ENCODE data around the gene CDCP2.

Gene CDCP2

DNA sequence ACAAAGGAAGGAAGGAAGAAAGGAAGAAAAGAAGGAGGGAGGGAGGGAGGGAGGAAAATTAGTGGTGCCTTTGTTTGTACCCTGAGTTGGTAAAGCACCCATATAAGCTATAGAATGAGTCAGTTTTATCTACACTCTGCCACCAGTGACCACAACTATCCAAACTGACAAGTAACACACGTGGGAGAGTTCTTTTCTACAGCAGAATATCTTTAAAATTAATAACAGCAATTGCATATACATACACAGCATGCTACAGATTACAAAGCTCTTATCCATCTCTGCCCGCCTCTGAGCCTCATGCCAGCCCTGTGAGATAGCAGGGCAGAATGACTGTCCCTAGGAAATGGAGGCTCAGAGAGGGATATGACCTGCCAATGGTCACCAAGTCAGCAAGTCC is 20.3 kb downstream of the CDCP2 start:
- Histone ChIP-seq H4K20me1 (ENCODE audit: insufficient read depth, low read length) (no peaks in the 10 kb centered on the region), H2AFZ (ENCODE audit: low read depth, low read length) (no peak overlapping the region), H3K27ac (ENCODE audit: low read length) (no peak overlapping the region), H3K9ac (ENCODE audit: low read depth, low read length) (no peak overlapping the region), H3K4me1 (ENCODE audit: insufficient read depth, low read length) (no peaks in the 10 kb centered on the region), H3K27me3 (ENCODE audit: insufficient read depth, low read length, poor library complexity) (no peaks in the 10 kb centered on the region), H3K9me3 (ENCODE audit: insufficient read depth, low read length, severe bottlenecking) (no peaks in the 10 kb centered on the region), H3K4me3 (ENCODE audit: low read depth in 1 of 2, low read length in 2 of 2) (no peak overlapping the region), H3K4me2 (ENCODE audit: insufficient read depth, low read length) (no peak overlapping the region), H3K79me2 (ENCODE audit: insufficient read depth, low read length) (no peaks in the 10 kb centered on the region), H3K36me3 (ENCODE audit: insufficient read depth, low read length) (no peaks in the 10 kb centered on the region)
- DNase-seq (no peak), ATAC-seq (ENCODE audit: insufficient read depth, low read depth) (no peak)
- TF ChIP-seq EZH2 (IDR thresholded peaks at IDR 0.05; ENCODE audit: borderline replicate concordance, low read depth, low read length, severe bottlenecking): no peak
- no peak for TF ChIP-seq CTCF (IDR thresholded peaks at IDR 0.05; ENCODE audit: borderline replicate concordance, extremely low read depth, low read length, poor library complexity, severe bottlenecking)

DNA sequence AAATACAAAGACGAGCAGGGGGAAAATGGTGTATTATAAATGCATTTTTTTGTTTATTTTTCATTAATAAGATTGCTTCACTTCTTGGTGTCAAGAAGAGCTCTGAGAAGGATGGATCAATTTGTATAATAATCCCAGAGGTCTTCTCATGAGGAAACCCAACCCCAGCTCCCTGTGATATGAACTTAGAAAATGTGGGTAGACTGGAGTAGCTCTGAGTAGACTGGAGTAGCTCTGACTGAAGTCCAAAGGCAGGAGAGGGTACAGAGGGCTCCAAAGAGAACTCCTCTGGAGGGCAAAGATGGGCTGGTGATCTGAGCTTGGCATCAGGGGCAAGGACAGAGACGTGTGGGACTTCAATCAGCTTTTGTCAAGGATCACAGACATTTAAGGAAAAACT is 21.4 kb downstream of the CDCP2 start:
- ATAC-seq (ENCODE audit: insufficient read depth, low read depth) (no peak), DNase-seq (no peak)
- Histone ChIP-seq H3K4me2 (ENCODE audit: insufficient read depth, low read length) (no peak overlapping the region), H3K79me2 (ENCODE audit: insufficient read depth, low read length) (no peaks in the 10 kb centered on the region), H4K20me1 (ENCODE audit: insufficient read depth, low read length) (no peaks in the 10 kb centered on the region), H3K9ac (ENCODE audit: low read depth, low read length) (no peak overlapping the region), H3K27me3 (ENCODE audit: insufficient read depth, low read length, poor library complexity) (no peaks in the 10 kb centered on the region), H3K4me1 (ENCODE audit: insufficient read depth, low read length) (no peaks in the 10 kb centered on the region), H3K9me3 (ENCODE audit: insufficient read depth, low read length, severe bottlenecking) (no peaks in the 10 kb centered on the region), H3K27ac (ENCODE audit: low read length) (no peak overlapping the region), H2AFZ (ENCODE audit: low read depth, low read length) (no peak overlapping the region), H3K36me3 (ENCODE audit: insufficient read depth, low read length) (no peaks in the 10 kb centered on the region), H3K4me3 (ENCODE audit: low read depth in 1 of 2, low read length in 2 of 2) (no peak overlapping the region)
- TF ChIP-seq EZH2 (IDR thresholded peaks at IDR 0.05; ENCODE audit: borderline replicate concordance, low read depth, low read length, severe bottlenecking) (no peak), CTCF (IDR thresholded peaks at IDR 0.05; ENCODE audit: borderline replicate concordance, extremely low read depth, low read length, poor library complexity, severe bottlenecking) (no peak)

DNA sequence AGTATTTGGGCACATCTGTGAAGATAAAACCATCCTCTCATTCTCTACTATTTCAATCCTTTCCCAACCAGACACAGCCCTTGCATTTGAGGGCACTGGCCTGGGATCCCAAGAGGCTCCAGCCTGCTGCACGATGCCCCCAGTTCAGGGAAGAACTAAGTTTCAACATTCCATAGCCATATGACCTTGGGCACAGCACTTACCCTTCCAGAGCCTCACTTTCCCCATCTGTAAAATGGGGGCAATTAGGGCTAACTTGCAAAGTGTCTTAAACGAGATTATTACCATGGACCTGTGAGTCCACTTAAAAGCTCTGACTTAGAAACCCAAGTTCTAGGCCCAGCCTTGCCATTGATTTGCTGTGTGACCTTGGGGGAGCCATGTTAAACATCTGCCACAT is 22.9 kb downstream of the CDCP2 start:
- Histone ChIP-seq H3K36me3 (ENCODE audit: insufficient read depth, low read length) (no peaks in the 10 kb centered on the region), H3K27me3 (ENCODE audit: insufficient read depth, low read length, poor library complexity) (no peaks in the 10 kb centered on the region), H3K27ac (ENCODE audit: low read length) (no peak overlapping the region), H3K4me1 (ENCODE audit: insufficient read depth, low read length) (no peaks in the 10 kb centered on the region), H3K4me2 (ENCODE audit: insufficient read depth, low read length) (no peak overlapping the region), H3K4me3 (ENCODE audit: low read depth in 1 of 2, low read length in 2 of 2) (no peak overlapping the region), H4K20me1 (ENCODE audit: insufficient read depth, low read length) (no peaks in the 10 kb centered on the region), H3K9me3 (ENCODE audit: insufficient read depth, low read length, severe bottlenecking) (no peaks in the 10 kb centered on the region), H3K9ac (ENCODE audit: low read depth, low read length) (no peak overlapping the region), H3K79me2 (ENCODE audit: insufficient read depth, low read length) (no peaks in the 10 kb centered on the region), H2AFZ (ENCODE audit: low read depth, low read length) (no peak overlapping the region)
- DNase-seq (no peak), ATAC-seq (ENCODE audit: insufficient read depth, low read depth) (no peak)
- TF ChIP-seq EZH2 (IDR thresholded peaks at IDR 0.05; ENCODE audit: borderline replicate concordance, low read depth, low read length, severe bottlenecking) (no peak), CTCF (IDR thresholded peaks at IDR 0.05; ENCODE audit: borderline replicate concordance, extremely low read depth, low read length, poor library complexity, severe bottlenecking) (no peak)
